SH-SY5Y (cell line): Measurements from ENCODE around the gene LSM2.

Source experiments
- GATA2 ChIP-seq: IDR thresholded peaks from 2 replicates; pipeline ENCODE4 v1.6.1; 2011; ENCODE audit warnings: mild to moderate bottlenecking, low read depth, low read length
- GATA3 ChIP-seq: IDR thresholded peaks from 2 replicates; pipeline ENCODE4 v1.6.1; 2011; ENCODE audit warnings: low read depth, mild to moderate bottlenecking, low read length, moderate library complexity

The LSM2 gene

DNA sequence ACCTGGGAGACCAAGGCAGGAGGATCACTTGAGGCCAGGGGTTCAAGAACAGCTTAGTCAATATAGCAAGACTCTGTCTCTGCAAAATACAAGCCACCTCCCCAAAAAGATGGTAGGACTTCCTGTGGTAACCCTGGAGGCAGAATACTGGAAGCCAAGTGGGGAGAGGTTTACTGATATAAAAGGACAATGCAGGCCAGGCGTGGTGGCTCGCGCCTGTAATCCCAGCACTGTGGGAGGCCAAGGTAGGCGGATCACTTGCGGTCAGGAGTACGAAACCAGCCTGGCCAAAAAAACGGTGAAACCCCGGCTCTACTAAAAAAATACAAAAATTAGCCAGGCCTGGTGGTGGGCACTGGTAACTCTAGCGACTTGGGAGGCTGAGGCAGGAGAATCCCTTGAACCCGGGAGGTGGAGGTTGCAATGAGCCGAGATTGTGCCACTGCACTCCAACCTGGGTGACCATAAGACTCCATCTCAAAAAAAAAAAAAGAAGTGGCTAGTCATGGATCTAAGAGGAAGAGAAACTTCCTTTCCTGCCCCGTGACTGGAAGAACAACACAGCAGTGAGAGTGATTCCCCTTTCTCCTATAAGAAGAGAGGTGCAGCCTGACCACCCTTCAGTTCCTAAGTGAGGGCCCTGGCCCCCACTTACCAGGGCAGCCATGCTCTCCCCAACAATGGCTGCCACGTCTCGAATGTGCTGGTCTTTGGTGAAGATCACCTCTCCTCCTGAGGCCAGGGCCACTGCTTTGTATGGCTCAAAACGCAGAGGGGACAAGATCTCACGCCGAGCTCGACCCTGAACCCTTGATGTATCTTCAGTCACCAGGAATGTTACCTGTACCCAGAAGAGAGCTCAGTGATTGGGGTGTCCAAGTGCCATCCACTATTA, 38.2 kb downstream of the LSM2 start:
- TF ChIP-seq GATA3 (no peak), GATA2 (no peak)

DNA sequence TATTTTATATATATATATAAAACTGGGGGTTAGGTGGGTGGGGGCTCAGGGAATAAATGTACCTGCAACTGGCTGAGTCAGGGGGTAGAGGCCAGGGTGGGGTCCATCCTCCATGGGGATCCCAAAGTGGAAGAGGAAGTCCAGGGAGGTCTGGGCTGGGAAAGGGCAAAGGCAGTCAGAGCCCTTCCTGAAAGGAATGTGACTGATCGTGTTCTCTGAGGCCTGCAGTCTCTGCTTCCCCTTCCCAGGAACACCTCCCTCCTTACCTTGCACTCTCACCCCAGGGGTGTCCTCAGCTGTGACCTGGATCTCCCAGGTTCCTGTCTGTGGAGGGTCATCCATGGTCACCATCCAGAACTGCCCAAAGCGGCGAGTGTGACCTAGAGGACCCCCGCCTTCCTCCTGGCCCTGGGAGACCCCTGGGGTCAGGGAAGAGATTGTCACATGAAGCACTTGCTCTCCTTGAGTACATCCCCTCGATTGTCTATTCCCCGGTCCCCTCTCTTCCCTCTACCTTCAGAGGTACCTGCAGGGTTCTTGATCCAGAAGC, 39.6 kb downstream of the LSM2 start:
- TF ChIP-seq GATA2 = no peak
- TF ChIP-seq GATA3 = no peak

DNA sequence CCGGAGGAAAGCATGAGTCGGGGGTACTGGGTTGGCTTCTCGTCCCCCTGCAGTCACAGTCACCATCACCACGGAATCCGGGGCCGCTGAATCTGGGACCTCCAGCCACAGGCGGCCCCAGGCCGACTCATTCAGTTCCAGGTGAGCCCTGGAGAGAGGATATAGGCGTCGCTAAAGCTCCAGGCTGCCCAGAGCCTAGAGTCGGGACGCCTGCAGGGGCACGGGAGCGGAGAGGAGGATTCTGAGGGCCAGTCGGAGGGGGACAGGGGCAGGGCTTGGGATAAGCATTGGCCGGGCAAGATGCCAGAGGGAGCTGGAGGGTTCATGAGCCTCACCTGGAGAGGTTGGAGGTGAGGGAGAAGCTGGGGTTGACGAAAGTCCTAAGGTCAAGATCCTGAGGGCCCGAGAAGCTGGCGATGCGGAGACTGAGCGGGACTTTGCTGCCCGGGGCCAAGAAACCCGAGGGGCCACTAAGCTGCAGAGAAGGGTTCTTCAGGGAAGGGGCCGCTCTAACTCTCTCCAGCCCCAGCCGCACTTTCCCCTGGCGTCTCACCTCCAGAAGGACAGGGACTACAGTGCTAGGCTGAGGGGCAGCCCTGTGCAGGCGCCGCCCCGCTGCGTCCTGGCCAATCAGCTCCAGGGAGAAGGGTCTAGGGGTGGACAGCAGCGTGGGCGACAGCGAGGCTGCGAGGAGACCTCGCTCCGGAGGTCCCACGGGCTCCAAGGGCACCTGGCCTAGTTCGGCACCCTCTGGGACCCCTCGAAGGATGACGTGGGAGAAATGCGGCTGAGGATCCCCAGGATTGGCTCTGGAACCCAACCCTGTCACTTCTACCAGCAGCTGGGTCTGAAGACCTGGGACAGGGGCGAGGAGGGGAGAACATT, 40.6 kb downstream of the LSM2 start:
- TF ChIP-seq GATA3 (no peak), GATA2 (no peak)

DNA sequence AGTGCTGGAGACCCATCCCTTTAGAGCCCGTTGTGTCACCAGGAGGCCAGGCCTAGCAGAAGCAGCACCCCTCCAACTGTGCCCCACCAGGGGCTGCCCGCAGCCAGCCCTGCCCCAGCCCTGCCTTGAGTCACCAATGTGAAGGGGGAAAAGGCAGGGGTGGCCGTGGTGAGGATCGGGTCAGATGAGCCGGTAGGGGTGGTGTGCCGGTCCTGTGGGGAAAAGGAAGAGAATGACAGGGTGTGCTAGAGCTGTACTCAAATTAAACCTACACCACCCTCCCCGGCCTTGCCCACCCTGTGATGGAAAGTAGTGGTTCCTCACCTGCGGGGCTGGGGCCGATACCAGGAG, 41.2 kb downstream of the LSM2 start:
- TF ChIP-seq GATA3 (no peak), GATA2 (no peak)

DNA sequence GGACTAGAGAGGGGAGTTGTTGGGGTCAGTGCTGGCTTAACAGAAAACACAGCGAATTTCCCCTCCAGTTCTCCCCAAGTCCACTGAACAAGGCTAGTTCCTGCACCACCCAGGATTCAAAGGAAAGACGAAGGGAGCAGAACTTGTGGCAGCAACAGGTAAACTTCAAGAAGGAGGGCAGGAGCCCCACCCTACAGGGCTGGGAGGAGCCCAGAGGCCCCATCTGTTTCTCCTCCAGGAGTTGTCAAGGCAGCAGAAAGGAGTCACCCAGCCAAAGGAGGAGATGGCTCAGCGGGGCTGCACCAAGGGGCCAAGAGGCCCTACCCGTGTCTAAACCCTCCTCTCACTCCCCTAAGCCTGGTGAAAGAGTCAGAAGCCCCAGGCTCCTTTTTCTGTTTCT, 42.6 kb downstream of the LSM2 start:
- TF ChIP-seq GATA2 (no peak), GATA3 (no peak)

DNA sequence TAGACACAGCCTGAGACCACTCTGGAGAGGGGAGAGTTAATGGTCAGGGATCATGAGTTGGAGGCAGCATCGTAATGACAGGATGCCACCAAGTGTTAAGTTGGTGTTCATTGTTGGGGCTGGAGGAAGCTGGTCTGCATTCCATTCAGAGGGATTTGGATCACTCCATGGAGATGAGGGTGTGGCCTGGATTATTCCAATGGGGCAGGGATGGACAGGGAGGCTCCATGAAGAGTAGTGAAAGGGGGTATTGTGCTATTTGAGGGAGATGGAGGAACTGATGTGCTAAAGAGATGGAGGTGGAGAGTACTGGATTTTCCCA, 43.2 kb downstream of the LSM2 start:
- TF ChIP-seq GATA2 = no peak
- TF ChIP-seq GATA3 = no peak

DNA sequence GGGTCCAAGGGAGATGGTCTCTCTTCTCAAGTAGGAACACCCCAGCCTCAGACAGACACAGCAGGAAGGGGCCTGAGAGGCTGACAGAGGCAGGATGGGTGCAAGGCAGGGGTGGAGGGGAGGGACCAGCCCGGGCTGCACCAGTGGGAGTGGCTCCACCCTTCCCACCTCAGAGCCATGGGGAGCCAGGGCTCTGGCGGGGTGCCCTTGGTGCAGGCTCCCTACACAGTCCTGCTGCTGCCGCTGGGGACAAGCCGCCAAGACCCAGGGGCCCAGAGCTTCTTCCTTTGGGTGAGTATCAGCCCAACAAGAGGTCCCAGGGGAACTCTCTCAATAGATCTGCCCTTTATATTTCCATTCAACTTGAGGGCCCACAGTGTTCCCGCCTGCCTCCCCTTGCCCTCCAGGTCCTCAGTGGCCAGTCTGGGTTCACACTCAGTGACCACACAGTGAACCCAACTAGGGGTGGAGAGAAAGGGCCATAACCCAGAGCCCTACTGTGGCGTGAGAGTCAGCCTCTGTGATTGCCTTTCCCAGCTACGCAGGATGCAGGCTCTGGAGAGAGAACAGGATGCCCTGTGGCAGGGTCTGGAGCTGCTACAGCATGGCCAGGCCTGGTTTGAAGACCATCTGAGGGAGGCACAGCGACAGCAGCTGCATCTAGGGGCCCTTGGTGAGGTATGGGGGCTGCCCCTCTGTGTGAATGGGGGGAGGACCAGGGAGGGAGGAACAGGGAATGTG, 43.7 kb downstream of the LSM2 start:
- TF ChIP-seq GATA3 (no peak), GATA2 (no peak)

DNA sequence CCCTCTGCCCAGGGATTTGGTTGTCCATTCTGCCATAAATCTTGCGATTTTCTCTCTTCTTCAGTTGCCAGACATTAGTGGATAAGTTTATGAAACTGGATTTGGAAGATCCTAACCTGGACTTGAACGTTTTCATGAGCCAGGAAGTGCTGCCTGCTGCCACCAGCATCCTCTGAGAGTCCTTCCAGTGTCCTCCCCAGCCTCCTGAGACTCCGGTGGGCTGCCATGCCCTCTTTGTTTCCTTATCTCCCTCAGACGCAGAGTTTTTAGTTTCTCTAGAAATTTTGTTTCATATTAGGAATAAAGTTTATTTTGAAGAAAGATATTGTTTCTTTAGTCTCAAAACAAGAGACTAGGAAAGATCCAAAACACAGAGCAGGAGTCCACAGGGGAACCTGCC, 44.4 kb downstream of the LSM2 start, which contains the start of gene SAPCD1:
Gene SAPCD1 (plus strand): TSS at position 301 of the 400 bp plus-strand sequence. CDS start 399 bp downstream, outside the sequence.
- TF ChIP-seq GATA3 = no peak
- no peak for TF ChIP-seq GATA2

DNA sequence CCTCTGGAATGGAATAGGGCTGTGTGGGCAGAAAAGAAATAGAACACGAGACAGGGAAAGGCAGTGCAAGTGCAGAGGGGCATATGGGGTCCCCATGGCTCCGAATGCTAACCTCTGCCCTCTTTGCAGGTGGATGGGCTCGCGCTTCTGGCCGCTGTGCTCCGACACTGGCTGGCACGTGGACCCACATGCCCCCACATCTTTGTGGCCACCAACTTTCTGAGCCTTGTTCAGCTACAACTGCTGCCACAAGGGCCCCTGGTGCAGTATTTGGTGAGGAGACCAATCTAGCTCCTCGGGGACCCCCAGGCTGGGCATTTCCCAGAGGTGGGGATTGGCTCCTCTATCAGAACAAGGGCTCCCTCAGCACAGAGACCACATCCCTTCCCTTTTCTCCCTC, 45.4 kb downstream of the LSM2 start:
- TF ChIP-seq GATA2 (no peak), GATA3 (no peak)

DNA sequence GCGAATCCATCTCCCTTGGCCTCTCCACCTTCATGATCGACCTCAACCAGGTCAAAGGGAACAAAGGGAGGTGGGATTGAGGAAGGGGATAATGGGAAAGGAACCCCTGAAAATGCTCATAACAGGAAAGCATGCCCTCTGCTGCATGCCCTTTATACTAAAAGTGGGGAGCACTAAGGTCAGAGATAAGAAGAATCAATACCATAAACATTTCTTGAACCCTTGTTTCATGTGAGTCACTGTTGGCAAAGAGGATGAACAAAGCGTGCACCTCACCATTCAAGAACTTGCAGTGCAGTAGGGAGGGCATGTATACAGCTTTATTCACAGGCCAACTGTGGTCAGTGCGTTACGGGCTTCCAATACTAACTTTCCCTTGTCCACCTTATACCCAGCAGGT, 46.0 kb downstream of the LSM2 start:
- TF ChIP-seq GATA3 = no peak
- TF ChIP-seq GATA2 = no peak

DNA sequence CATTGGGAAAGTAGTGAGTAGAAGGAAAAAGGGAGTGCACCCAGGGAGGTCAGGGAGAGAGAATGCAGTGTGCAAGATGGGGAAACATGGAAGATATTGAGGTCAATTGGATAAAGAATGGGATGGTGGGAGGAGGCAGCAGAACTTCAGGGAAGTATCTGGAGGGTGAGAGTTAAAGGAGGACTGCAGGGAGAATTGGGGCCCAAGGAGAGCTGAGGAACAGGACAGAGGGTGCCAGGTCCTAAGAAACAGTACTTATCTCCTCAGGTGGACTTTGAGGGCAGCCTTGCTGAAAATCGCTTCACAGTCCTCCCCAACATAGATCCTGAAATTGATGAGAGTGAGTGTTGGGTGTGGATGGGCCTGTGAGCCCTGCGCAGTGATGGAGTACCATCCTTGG, 48.5 kb downstream of the LSM2 start:
- TF ChIP-seq GATA2 = no peak
- TF ChIP-seq GATA3 = no peak

DNA sequence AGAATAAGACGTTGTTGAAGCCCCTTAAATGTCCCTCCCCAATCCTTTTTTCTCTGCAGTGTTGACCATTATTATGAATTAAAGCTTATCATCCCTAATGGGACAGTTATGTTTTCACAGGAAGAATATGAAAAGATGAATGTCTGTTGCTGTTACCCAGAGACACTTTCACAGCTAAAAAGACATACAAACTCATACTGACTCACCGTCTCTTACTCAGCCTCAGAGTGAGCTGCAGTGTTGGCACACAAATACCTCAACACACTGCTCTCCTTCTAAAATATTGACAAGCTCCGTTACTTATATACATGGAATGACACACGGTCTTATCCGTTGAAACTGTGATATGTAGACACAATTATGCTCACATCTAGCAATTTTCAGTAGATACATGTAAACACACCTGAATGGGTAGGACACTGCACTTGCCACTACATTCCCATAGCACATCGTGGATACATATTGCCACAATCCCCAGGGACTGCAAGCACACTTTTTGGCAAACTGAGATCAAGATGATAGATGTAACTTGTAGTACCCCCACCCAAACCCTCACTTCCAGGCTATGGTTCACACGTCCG, 53.9 kb downstream of the LSM2 start:
- TF ChIP-seq GATA3 (no peak), GATA2 (no peak)

DNA sequence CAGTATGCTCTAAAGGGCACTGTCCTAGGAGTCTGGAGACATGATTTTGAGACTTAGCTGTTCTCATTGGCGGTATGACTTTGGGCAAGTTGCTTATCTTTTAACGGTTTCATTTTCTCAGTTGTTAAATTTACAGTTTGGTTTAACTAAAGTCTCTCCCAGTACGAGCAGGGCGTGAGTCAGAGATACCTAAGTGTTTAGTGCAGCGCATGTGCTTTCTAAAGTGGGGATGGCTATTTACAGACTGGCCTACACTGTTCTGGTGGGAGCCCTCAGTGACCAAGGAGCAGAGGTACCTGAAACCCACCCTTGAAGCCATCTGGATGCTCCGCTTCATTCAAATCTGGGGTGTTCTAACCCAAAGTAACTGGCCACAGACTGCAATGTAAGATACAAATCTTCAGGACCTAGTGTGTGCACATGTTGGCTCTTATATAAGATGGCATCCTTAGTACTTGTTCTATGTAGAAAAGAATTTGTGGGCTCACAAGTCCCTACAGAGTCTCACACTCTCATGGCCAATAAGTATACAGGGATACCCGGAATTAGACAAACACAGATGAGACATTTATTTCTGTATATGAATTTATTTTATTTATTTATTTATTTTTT, 56.2 kb downstream of the LSM2 start:
- no peak for TF ChIP-seq GATA2
- TF ChIP-seq GATA3 = no peak
